Neural cell (in vitro differentiated cells): ENCODE measurements around the gene CEP350.

Experiments
- EP300 ChIP-seq: fragments of 450-650 bp; conservative IDR thresholded peaks from 2 replicates; pipeline ENCODE4 v1.6.1; 2014; ENCODE audit warnings: antibody characterized with exemption, mild to moderate bottlenecking, moderate library complexity; ENCODE audit not compliant: poor library complexity, severe bottlenecking
- MXI1 ChIP-seq: fragments of 450-650 bp; conservative IDR thresholded peaks from 2 replicates; pipeline ENCODE4 v1.6.1; 2014; ENCODE audit warnings: antibody characterized with exemption, mild to moderate bottlenecking; ENCODE audit not compliant: poor library complexity, severe bottlenecking
- POLR2AphosphoS5 ChIP-seq: IDR thresholded peaks from 2 replicates; pipeline ENCODE4 v1.6.1; 2012
- SMC3 ChIP-seq: fragments of 450-650 bp; conservative IDR thresholded peaks from 2 replicates; pipeline ENCODE4 v1.6.1; 2014; ENCODE audit warnings: antibody characterized with exemption, mild to moderate bottlenecking, moderate library complexity; ENCODE audit not compliant: poor library complexity
- TF ChIP-seq, protein P1 (sequence below): fragments of 450-650 bp; IDR thresholded peaks from 2 replicates; pipeline ENCODE4 v1.5.1; 2014; ENCODE audit warnings: antibody characterized with exemption, mild to moderate bottlenecking, moderate library complexity; ENCODE audit not compliant: poor library complexity, severe bottlenecking

DNA sequence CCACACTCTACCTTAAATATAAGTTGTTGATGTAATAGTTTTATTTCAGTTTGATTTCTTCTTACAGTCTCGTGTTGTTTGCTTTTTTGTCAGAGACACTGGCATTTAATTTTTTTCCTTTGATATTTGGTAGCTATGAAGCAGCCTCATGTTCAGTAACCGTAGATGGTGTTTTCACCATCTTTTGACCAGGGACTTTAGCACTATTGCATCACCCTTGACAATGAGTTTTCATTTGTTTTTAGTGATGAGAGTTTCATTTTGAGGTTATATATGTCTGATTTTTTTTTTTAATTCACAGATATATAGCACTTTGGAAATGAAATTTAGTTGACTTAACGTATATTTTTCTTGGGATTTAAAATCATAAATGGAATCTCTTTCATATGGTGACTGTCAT lies 36.2 kb downstream of the CEP350 start:
- TF ChIP-seq, protein P1, sequence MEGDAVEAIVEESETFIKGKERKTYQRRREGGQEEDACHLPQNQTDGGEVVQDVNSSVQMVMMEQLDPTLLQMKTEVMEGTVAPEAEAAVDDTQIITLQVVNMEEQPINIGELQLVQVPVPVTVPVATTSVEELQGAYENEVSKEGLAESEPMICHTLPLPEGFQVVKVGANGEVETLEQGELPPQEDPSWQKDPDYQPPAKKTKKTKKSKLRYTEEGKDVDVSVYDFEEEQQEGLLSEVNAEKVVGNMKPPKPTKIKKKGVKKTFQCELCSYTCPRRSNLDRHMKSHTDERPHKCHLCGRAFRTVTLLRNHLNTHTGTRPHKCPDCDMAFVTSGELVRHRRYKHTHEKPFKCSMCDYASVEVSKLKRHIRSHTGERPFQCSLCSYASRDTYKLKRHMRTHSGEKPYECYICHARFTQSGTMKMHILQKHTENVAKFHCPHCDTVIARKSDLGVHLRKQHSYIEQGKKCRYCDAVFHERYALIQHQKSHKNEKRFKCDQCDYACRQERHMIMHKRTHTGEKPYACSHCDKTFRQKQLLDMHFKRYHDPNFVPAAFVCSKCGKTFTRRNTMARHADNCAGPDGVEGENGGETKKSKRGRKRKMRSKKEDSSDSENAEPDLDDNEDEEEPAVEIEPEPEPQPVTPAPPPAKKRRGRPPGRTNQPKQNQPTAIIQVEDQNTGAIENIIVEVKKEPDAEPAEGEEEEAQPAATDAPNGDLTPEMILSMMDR: no peak
- TF ChIP-seq POLR2AphosphoS5 (no peak), SMC3 (no peak), MXI1 (no peak), EP300 (no peak)
